Stimulated activated CD8-positive, alpha-beta memory T cell treated with anti-CD3 and anti-CD28 coated beads, Interleukin-4, amount 100 ng/mL, for 1 hour (primary cell): ENCODE measurements around the gene BANF1.

Experiments
- DNase-seq, 2 donors: peaks; one replicate each; pipeline ENCODE4 v3.0.0-alpha.2; 2020; ENCODE audit warnings: low read depth in 2 of 2, low spot score in 1 of 2

Gene BANF1

DNA sequence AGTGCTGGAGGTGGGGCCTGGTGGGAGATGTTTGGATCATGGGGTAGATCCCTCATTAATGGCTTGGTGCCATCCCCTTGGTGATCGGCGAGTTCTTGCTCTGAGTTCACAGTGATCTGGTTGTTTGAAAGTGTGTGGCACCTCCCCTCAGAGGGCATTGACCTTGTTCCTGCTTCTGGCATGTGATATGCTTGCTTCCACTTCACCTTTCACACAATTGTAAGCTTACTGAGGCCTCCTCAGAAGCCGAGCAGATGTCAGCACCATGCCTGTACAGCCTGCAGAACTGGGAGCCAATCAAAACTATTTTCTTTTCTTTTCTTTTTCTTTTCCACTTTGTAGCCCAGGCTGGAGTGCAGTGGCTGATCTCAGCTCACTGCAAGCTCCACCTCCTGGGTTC lies 35.0 kb downstream of the BANF1 start:
- DNase-seq, result no peak

DNA sequence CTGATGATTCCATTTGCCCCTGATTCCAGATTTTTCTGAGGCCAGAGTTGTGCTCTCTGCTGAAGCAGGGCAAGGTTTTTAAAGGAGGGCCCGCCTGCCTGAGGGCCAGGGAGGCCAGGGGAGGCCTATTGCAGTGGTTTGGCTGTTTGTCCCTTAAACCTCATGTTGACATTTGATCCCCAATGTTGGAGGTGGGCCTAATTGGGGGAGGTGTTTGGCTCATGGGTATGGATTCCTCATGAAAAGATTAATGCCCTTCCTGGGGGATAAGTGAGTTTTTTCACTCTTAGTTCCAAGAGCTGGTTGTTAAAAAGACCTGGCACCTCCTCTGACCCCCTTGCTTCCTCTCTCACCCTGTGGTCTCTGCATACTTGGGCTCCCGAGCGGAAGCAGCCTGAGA lies 37.5 kb downstream of the BANF1 start:
- DNase-seq, result no peak

DNA sequence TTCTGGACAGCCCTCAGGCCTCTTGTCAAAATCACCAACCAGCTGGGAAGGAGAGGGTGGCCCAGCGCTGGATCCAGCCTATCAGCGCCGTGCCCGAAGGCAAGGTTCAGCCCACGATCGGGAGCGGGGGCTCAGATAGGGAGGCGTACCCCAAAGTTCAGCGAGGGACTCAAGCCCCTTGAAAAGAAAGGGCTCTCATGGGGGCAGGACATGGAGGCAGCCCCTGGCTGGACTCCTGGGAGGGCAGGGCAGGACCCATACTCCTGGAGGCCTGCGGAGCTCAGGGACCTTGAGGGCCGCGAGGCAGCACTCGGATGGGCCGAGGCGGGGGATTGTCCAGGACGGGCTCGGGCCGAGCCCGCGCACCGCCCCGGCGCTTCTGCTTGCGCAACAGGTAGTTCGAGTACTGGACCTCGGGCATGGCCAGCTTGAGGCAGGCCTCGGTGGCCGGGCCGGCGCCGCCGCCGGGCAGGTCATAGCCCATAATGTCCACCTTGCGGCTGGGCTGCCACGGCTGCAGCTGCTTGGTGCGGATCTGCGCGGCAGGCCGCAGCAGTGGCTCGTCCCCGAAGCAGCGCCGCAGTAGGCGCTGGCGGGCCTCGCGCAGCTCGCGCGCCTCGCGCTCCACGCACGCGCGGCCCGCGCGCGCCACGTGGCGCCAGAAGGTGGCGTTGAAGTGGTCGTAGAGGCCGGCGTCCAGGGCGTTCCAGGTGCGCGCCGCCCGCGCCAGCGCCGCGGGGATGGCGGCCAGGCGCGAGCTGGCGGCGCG lies 40.1 kb downstream of the BANF1 start:
- DNase-seq, result no peak

DNA sequence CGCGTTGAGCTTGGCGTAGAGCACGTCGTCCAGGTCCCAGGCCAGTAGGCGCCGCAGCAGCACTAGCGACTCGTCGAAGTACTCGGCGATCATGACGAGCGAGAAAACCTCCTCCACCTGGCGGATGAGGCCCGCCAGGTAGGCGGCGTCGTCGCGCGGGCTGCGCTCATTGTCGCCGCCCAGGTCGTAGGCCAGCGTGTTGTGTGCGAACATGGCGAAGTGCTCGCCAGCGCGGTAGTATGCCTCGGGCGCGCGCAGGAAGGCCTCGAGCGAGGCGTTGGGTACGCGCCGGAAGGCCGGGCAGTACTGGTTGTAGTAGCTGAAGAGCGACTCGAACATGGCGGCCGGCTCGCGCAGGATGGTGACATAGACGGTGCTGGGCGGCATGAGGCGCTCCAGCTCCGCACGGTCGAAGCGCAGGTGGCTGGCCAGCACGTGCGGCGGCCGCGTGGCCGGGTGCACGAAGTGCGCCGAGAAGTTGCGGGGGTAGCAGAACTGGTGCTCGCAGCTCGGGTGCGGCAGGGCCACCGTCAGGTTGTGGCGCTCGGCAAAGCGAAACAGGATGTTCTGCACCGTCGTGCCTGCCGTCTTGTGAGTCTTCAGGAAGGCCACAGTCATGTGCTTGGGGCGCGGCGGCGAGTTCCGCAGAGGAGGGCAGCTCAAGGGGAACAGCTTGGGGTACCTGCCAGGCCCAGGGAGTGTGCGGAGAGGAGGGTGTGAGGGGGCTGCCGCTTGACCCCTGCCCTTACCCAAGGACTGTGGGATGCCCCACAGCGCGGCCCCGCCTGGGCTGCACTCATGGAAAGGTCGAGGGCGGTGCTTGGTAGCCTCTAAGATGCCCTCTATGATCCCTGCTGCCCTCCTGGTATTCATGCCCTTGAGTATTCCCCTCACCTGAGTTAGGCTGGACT lies 40.9 kb downstream of the BANF1 start:
- no peak for DNase-seq

DNA sequence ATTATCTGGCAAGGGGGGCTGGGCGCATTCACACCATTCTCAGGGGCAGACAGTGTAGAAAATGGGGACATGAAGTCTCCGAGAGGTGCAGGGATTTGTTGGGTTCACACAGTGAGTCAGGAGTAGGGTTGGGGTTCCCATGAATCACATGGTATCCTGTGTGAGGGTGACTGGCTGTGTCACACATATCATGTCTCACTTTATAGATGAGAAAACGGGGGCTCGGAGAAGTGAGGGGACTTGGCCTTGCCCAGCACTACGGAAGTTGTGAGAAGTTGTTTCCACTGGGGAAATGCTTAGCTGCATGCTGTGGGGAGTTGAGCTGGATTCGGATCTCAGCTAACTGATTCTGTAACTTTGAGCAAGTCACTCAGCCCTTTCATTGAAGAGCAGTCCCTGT lies 42.5 kb downstream of the BANF1 start:
- DNase-seq, result no peak

DNA sequence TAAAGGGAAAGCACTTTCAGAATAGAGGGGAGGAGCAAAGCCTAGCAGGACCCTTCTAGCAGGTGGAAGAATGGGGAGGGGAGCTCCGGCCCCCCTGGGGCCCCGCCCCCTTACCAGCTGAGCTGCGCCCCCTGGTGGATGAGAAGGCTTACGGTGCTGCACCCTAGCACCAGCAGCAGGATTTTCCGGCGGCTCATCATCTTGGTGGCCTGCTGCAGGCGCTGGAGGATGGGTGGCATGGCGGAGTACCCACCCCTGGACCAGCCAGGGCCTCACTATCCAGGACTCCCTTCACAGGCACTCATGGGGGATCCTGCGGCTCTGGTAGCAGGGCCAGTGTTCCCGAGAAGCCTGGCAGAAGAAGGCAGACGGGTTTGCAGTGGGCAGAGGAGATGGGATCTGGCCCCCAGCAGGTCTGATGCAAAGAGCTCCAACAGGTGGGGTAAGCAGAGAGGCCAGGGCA lies 42.9 kb downstream of the BANF1 start:
- peak; percentile 70 to 72 for DNase-seq

DNA sequence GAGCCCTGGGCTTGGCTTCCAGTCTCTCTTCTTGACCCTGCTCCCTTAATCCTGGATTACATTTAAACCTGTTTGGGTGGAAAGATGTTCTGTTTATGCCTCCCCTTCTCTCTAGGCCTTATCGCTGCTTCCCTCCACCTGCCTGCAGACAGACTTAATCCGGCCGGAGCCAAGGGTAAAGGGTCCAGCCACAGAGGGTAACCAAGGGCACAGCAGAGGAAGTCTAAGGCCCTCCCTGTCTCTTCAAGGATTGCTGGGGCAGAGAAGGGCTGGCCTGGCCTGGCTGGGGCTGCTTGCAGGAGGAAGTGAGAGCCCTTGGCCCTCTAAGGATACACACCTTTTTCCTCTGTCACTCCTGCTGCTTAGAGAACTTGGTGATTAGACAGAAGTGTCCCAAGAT lies 44.6 kb downstream of the BANF1 start:
- DNase-seq, result no peak

DNA sequence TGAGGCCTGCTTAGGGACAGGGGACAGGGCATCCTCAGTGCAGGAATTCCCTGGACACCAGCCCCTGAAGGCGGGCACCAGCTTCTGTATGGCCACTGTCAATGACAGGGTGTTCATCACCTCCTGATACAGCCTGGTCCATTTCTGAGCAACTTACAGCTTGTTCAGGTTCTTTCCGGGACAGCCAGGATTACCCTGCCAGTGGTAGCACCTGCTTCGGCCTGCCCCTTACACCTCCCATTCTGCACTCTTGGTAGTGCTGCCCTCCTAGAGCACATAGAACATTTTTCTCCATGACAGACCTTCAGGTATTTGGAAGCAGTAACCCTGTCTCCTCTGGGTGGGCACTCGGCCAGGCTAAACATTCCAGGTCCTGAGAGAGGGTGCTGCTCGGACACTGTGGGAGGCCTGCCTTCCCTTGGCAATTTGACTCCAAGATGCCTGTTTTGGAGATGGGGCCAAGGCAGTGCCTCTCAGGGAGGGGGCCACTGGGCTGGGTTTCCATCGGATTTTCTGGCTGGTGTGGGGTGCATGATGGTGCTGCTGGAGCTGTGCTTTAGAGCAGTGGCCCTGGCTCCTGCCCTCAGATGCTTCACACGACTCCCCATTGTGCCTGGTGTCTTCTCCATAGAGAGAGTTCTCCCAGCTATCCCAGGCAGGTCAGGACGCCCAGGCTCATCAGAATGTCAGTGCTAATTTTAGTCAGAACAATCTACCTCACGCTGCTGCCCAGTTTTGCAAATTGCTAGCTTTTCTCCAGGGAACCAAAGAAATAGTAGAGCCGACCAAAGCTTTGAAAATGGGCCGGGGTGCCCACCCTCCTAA lies 45.5 kb downstream of the BANF1 start:
- DNase-seq, result no peak

DNA sequence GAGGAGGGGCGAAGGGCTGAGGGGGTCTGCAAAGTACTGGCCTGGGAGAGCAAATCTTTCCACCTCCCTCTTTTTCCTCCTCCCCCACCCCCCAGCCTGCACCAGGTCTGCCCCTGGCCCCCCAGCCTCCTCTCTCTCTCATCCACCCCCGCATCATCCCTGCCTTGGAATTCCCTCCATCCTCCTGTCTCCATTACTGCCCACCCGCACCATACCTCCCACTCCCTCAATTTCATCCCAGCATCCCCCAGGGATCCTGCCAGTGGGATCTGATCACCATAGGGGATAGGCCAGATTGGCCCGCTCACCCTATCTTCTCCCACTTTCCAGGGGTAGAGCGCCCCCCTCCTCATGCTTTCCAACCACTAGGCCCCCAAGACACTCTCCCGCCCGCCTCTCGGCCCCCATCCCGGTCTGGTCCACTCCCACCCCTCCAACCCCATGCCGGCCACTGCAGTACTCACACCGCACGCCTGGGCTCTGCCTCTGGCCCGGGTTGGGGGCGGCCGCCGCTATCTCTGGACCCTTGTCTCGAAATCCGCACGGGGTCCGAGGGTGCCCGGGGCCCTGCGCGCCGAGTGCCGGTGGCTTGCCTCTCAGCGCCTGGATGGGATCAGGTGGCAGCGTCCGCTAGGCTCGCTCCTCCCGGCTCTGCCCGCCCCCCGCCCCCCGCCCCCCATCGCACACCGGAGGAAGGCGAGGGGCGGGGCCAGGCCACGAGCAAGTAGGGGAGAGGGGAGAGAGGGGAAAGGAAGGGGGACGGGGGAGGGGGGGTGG lies 46.4 kb downstream of the BANF1 start, which contains the start of gene GAL3ST3:
GAL3ST3 (minus strand) TSS at position 615 of the 777 bp plus-strand sequence. CDS start 3,746 bp downstream, outside the sequence.
- no peak for DNase-seq

DNA sequence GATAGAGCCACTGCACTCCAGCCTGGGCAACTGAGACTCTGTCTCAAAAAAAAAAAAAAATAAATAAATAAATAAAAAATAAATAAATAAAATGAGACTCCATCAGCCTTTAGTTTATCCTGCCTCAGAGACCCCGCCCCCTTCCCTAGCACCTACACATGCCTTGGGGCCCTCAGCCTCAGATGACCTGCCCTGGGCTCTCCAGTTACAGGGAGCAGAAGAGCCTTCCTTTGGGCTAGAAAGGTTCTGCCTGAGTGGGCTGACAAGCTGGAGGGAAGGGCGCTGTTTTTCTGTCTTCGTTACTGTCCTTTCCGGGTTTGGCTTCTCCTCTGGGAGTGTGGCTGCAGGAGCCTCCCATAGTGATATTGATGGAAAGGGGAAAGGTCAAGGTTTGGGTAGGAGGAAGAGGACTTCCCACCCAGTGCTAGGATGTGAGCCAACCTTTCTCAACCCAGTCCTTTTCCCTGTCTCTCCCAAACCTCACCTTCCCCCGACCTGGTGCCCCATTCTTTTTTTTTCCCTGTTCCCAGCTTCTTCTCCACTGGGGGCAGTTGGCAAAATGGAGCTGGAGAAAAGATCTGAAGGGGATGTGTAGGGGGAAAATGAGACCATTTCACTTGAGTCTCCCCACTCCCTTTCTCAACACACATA lies 48.4 kb downstream of the BANF1 start:
- no peak for DNase-seq

DNA sequence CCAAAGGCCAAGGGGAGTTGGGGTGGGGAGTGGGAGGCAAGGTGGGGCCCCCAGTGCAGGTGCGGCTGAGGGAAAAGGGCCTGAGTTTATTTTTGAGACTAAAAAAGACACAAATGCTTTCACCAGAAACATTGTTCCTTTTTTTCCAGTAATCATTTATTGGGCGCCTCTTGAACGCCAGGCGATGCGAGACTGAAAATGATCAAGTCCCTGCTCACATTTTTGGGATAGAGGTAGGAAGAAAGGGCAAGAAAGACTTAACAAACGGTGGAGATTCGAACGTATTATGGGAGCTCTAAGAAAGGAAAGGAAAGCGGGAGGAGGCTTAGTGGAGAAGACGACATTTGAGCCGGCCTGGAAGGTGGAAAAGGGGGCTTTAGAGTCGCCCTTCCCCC lies 49.1 kb downstream of the BANF1 start:
- no peak for DNase-seq

DNA sequence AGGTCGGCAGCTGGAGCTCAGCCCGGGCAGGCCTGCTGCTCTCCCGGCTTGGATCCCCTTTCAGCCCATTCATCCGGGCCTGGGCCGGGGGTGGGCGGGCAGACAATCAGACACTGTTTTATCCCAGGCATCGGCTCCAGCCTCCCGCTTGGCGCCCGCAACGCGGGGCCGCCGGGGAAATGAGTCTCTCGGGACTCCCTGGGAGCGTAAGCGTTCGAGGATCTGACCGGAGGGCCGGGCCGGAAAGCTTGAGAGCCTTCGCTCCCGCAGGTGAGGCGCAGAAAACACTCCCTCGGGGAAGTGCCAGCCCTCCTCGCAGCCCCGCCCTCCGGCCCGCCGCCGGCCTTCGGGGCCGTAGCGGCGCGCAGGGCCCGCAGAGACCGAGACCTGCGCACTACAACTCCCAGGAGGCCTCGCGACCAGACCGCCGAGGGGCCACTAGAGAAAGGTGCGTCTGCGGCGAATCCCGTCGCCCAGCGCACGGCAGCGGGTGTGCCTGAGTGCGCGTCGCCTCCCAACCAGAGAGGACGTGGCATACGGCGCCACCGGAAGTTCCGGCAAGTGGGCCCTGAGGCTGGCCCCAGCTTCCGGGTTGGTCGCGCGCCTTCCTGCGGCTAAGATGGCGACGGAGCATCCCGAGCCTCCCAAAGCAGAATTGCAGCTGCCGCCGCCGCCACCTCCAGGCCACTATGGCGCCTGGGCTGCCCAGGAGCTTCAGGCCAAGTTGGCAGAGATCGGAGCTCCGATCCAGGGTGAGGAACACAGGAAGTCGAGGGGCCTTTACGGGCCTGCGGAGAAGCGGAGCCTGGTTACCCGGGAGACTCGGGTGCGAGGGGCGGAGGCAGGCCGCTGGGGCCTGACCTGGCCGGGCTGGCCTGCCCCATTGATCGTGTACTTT lies 49.7 kb downstream of the BANF1 start, which contains the start of gene SF3B2:
SF3B2 (plus strand) TSS at position 599 of the 898 bp plus-strand sequence; CDS start at position 620, 21 bp downstream.
- peak; percentile 84 to 92 for DNase-seq

DNA sequence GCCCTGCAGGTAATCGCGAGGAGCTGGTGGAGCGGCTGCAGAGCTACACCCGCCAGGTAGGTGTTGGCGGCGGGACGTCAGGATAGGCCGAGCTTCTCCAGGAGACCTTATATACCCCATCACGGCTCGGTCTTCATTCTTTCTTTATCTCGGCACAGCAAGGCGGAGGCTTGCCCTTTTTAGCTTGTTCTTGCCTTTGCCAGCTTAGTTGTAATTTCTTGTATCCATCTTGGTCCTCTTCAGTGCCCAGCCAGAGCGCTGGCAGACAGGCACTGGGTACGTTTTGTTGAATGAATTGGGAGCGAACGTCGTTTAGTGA lies 50.3 kb downstream of the BANF1 start:
- no peak for DNase-seq
